A673 (cell line): ENCODE data around the gene PDLIM4. TPM values are rescaled to one million over a fixed set of nuclear protein-coding genes. Genes with fewer than 3 reads are reported as not detected.

Source experiments
- BruUV-seq: library from RNA; stranded (reverse); fragments of 400-500 nt; replicated peaks from 2 replicates; lab custom pipeline; 2021; lab: Mats Ljungman, UMichigan
- CTCF ChIA-PET: fragments of 300-600 bp; sonication (Branson Sonifier 250); formaldehyde crosslinking; loops from one replicate; lab custom pipeline; 2022; ENCODE audit warnings: antibody characterized with exemption; lab: Charles Lee
- POLR2A ChIA-PET: fragments of 300-600 bp; sonication (Branson Sonifier 250); formaldehyde crosslinking; loops from one replicate; lab custom pipeline; 2022; ENCODE audit warnings: antibody characterized with exemption; ENCODE audit not compliant: low non-redundant PET; lab: Charles Lee
- DNase-seq: peaks from one replicate; pipeline ENCODE4 v3.0.0-alpha.2; 2015; ENCODE audit warnings: low spot score
- H3K27ac ChIP-seq: fragments of 200-600 bp; sonication (generic); 2 replicates; pipeline ENCODE4 v1.5.1; 2016; ENCODE audit warnings: mixed run types, low read depth, mild to moderate bottlenecking, mixed read lengths, antibody characterized with exemption, low read length; ENCODE audit not compliant: poor library complexity, severe bottlenecking
- H3K27me3 ChIP-seq: fragments of 200-600 bp; sonication (generic); replicated peaks from 2 replicates; pipeline ENCODE4 v1.6.1; 2017; ENCODE audit warnings: mixed run types, low read depth, mild to moderate bottlenecking, mixed read lengths, antibody characterized with exemption, low read length; ENCODE audit not compliant: insufficient read depth, poor library complexity
- H3K36me3 ChIP-seq: fragments of 200-600 bp; sonication (generic); 2 replicates; pipeline ENCODE4 v1.6.1; 2016; ENCODE audit warnings: mixed run types, mild to moderate bottlenecking, mixed read lengths, antibody characterized with exemption, low read length; ENCODE audit not compliant: insufficient read depth, poor library complexity, severe bottlenecking
- H3K4me1 ChIP-seq: fragments of 200-600 bp; sonication (generic); 2 replicates; pipeline ENCODE4 v1.6.1; 2017; ENCODE audit warnings: mixed run types, mild to moderate bottlenecking, mixed read lengths, antibody characterized with exemption, low read length; ENCODE audit not compliant: insufficient read depth, poor library complexity, severe bottlenecking
- H3K4me3 ChIP-seq: fragments of 200-600 bp; sonication (generic); 2 replicates; pipeline ENCODE4 v1.5.1; 2016; ENCODE audit warnings: low read depth, mixed run types, mild to moderate bottlenecking, mixed read lengths, low read length; ENCODE audit not compliant: poor library complexity, severe bottlenecking
- H3K9me3 ChIP-seq: fragments of 200-600 bp; sonication (generic); 2 replicates; pipeline ENCODE4 v1.6.1; 2016; ENCODE audit warnings: mixed run types, low read depth, mild to moderate bottlenecking, mixed read lengths, antibody characterized with exemption, low read length; ENCODE audit not compliant: poor library complexity, severe bottlenecking
- CTCF ChIP-seq: fragments of 300-800, 200-600 bp; sonication (generic); conservative IDR thresholded peaks from 2 replicates; pipeline ENCODE4 v1.5.1; 2017; ENCODE audit warnings: low read depth, mild to moderate bottlenecking, antibody characterized with exemption, low read length, moderate library complexity, mixed read lengths
- EZH2 ChIP-seq: fragments of 200-600 bp; sonication (generic); IDR thresholded peaks from 2 replicates; pipeline ENCODE4 v1.6.1; 2017; ENCODE audit warnings: borderline replicate concordance, low read depth, mild to moderate bottlenecking, mixed read lengths, antibody characterized with exemption, low read length; ENCODE audit not compliant: poor library complexity, severe bottlenecking
- intact Hi-C: fragments of 100-400 bp; cut with micrococcal nuclease; formaldehyde crosslinking; loops from one replicate; pipeline ENCODE4 v1.10.0; 2022; ENCODE audit not compliant: unreplicated experiment
- total RNA-seq: library from RNA; stranded (reverse); gene quantifications from 2 replicates; pipeline ENCODE4 v1.2.3, GENCODE V29; 2021

PDLIM4 gene
- total RNA-seq, 1 experiment from 2014 or later = 6.0 TPM

- TF ChIP-seq EZH2 (no peak), CTCF (no peak)
- BruUV-seq = no TSS peak
- Histone ChIP-seq H3K36me3 (no peaks in the 10 kb centered on the region), H3K4me3 (no peak overlapping the region), H3K27me3 (no peaks in the 10 kb centered on the region), H3K27ac (no peak overlapping the region), H3K4me1 (no peaks in the 10 kb centered on the region), H3K9me3 (peaks cover 6% of the 10 kb centered on the region)
- CTCF ChIA-PET = no interaction called here
- POLR2A ChIA-PET = no interaction called here
- intact Hi-C loops = no loop called here
- DNase-seq = no peak
These were observed 14.0 kb upstream of the PDLIM4 start for GRCh38 chr5:132243366-132243977.

GRCh38 chr5:132245593-132245992 lies 11.9 kb upstream of the PDLIM4 start:
- ChIA-PET CTCF (no interaction called here), POLR2A (no interaction called here)
- Histone ChIP-seq H3K9me3 (peaks cover 6% of the 10 kb centered on the region), H3K4me3 (no peak overlapping the region), H3K4me1 (no peaks in the 10 kb centered on the region), H3K27ac (no peak overlapping the region), H3K27me3 (no peaks in the 10 kb centered on the region), H3K36me3 (no peaks in the 10 kb centered on the region)
- no peak for DNase-seq
- TF ChIP-seq CTCF (no peak), EZH2 (no peak)
- BruUV-seq = no TSS peak
- intact Hi-C loops = no loop called here

GRCh38 chr5:132246806-132247205 lies 10.7 kb upstream of the PDLIM4 start:
- Histone ChIP-seq H3K27me3 (no peaks in the 10 kb centered on the region), H3K4me1 (no peaks in the 10 kb centered on the region), H3K27ac (no peak overlapping the region), H3K9me3 (peaks cover 6% of the 10 kb centered on the region), H3K36me3 (no peaks in the 10 kb centered on the region), H3K4me3 (no peak overlapping the region)
- TF ChIP-seq CTCF (no peak), EZH2 (no peak)
- POLR2A ChIA-PET = no interaction called here
- intact Hi-C loops = no loop called here
- CTCF ChIA-PET = no interaction called here
- no TSS peak for BruUV-seq
- DNase-seq = no peak
